Hematopoietic multipotent progenitor cell treated with erythropoietin and hydrocortisone succinate and interleukin-3 and kit ligand, for 6 days (in vitro differentiated cells): Measurements from ENCODE around the gene ACRV1.

Experiments
- DNase-seq: peaks from one replicate; pipeline ENCODE4 v3.0.0-alpha.2; 2015

Gene ACRV1

GRCh38 chr11:125649465-125650166, 31.0 kb downstream of the ACRV1 start:
- peak; percentile 29 for DNase-seq

- DNase-seq, result no peak
Observed at GRCh38 chr11:125645871-125646270, 34.8 kb downstream of the ACRV1 start.

GRCh38 chr11:125638315-125638714, 42.3 kb downstream of the ACRV1 start:
- DNase-seq, result no peak

- no peak for DNase-seq
Observed at GRCh38 chr11:125637840-125638239, 42.8 kb downstream of the ACRV1 start.

DNA sequence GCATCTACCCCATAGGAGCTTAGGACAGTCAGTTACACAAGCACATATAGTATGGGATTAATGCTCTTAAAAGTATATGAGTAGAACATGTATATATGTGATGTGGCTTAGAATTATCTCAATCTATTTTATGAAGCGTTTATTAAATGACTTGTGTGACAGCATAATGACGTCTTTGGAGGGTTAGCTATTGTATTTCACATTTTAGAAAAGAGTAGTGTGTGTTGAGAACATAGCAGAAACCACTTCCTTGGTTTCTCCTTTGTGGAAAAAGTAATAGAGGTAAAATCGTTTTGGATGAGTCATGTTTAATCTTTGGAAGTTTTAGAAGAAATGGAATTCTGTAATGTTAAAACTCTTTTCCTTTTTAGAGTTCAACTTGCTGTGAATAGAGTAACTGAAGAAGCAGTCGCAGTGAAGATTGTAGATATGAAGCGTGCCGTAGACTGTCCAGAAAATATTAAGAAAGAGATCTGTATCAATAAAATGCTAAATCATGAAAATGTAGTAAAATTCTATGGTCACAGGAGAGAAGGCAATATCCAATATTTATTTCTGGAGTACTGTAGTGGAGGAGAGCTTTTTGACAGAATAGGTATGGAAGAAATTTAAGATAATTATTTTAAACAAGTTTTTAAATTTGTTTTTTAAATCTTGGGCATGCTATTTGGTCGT, 53.3 kb downstream of the ACRV1 start:
- peak; percentile 12 for DNase-seq

DNA sequence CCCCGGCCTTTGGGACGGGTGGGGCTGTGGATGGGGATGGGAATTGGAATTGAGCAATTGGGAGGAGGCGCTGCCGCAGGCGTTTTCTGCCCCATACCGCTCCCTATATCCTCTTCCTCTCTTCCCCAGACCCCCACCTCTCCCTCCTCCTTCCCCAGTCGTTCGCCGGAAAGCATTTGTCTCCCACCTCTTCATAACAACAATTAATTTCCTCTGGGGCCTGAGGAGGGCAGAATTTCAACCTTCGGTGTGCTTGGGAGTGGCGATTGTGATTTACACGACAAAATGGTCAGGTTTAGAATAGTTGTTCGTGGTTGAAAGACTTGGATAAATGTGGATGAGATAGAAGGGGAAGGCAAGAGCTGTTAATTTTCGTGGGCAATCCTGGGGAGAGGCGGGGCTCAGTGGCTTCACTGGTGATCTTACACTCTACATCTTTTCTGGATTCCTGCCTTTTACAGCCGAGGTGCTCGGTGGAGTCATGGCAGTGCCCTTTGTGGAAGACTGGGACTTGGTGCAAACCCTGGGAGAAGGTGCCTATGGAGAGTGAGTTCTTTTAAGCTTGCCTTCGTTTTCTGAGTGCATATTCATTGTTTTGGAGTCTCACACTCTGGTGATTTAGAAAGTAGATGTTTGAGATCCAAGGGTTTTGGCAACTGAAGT, 54.2 kb downstream of the ACRV1 start:
- DNase-seq, result peak; percentile 80

GRCh38 chr11:125625630-125626287, 54.9 kb downstream of the ACRV1 start:
- DNase-seq, result peak; percentile 95

DNA sequence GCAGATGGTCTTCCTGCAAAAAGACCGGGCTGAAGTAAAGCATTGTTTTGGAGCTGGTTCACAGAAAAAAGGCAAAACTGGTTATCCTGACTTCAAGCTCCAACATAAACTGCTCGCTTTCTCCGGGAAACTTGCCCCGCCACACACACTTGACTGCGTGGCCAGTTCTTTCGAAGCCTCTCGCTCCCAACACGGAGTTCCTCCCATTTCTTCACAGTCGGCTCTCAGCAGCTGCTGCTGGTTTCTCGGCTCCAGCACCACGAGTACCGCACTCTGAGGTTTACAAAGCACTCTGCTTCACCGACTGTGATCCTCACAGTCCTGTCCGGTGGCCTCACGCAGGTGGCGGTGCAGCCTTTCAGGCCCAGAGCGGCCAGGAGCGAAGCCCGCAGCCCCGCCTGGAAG, 55.4 kb downstream of the ACRV1 start:
- DNase-seq, result no peak

- DNase-seq, result peak; percentile 2
Observed at GRCh38 chr11:125624756-125625213, 55.9 kb downstream of the ACRV1 start, which contains the start of gene CHEK1. Gene CHEK1, plus strand, starts transcription at chr11:125625163. Its CDS starts 1,606 bp downstream, at chr11:125626769.

- no peak for DNase-seq
Observed at GRCh38 chr11:125623064-125623463, 57.6 kb downstream of the ACRV1 start.

DNA sequence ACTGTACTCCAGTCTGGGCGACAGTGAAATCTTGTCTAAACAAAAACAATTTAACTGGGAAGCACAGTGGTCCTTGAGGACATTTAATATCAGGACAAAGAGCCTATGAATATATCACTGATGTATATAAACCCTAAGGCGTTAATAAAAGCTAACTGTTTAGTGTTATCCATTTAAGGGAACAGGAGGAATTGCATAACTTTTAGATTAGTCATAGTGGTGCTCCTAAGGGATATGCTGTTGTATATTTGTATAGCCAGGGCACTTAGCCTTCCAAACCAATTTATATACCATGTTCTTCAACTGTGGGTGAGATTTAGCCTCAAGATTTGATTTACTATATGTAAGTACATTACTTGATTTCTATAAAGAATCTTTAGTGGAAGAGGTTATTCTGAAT, 58.7 kb downstream of the ACRV1 start:
- no peak for DNase-seq
